K562 (cell line): ENCODE results near the gene DNALI1. TPM values are rescaled to one million over a fixed set of nuclear protein-coding genes. Genes with fewer than 3 reads are reported as not detected.

Experiments
- ATF1 ChIP-seq, 2 experiments: fragments of 450-650 bp in 1 of 2; IDR thresholded peaks; 2 replicates each; pipeline ENCODE4 v1.6.1; 2016; ENCODE audit warnings: missing compliant biosample characterization in 1 of 2, missing genetic modification characterization in 1 of 2
- ESRRB ChIP-seq: fragments of 250-450 bp; sonication (Bioruptor Pico); IDR thresholded peaks from 2 replicates; pipeline ENCODE4 v1.5.0; 2020; ENCODE audit warnings: mild to moderate bottlenecking, moderate library complexity, borderline replicate concordance
- HNRNPUL1 ChIP-seq: fragments of 200-400 bp; formaldehyde crosslinking; IDR thresholded peaks from 2 replicates; pipeline ENCODE4 v1.6.1; 2017; ENCODE audit warnings: low read length
- NR4A1 ChIP-seq, 2 experiments: fragments of 250-450 bp in 1 of 2; fragments of 450-650 bp in 1 of 2; sonication (Bioruptor Pico) in 1 of 2; IDR thresholded peaks; 2 replicates each; pipeline versions ENCODE4 v1.4.0 to v1.6.1; 2016 to 2020; ENCODE audit warnings: mild to moderate bottlenecking in 2 of 2, missing compliant biosample characterization in 1 of 2, missing genetic modification characterization in 1 of 2, moderate library complexity in 1 of 2
- RREB1 ChIP-seq: fragments of 250-450 bp; sonication (Bioruptor Pico); IDR thresholded peaks from 2 replicates; pipeline ENCODE4 v1.4.0; 2020
- SRF ChIP-seq, 2 experiments: fragments of 250-450, 450-650 bp in 1 of 2; sonication (Bioruptor Pico) in 1 of 2; sonication (generic) in 1 of 2; formaldehyde crosslinking; IDR thresholded peaks; 2 replicates each; pipeline versions ENCODE4 v1.5.0 to v1.5.1; 2020 to 2022; ENCODE audit warnings: mild to moderate bottlenecking in 1 of 2, missing genetic modification reagents in 1 of 2
- TGIF2 ChIP-seq: sonication (generic); formaldehyde crosslinking; IDR thresholded peaks from 2 replicates; pipeline ENCODE4 v1.8.1; 2022; ENCODE audit warnings: mild to moderate bottlenecking, missing genetic modification reagents, moderate library complexity
- U2AF2 ChIP-seq: fragments of 200-400 bp; formaldehyde crosslinking; optimal IDR thresholded peaks from 2 replicates; pipeline ENCODE3; 2017; ENCODE audit warnings: low read depth, mild to moderate bottlenecking, low read length
- ZNF639 ChIP-seq, 2 experiments: fragments of 200-800 bp in 1 of 2; sonication (Bioruptor generic) in 1 of 2; sonication (generic) in 1 of 2; formaldehyde crosslinking in 1 of 2; IDR thresholded peaks in 1 of 2; conservative IDR thresholded peaks in 1 of 2; 2 replicates each; pipeline versions ENCODE4 v1.5.0 to v1.6.1; 2016 to 2020; ENCODE audit warnings: missing compliant biosample characterization in 1 of 2, missing genetic modification characterization in 1 of 2, missing genetic modification reagents in 1 of 2
- polyA plus RNA-seq, 8 experiments: library from polyadenylated mRNA; depleted of rRNA in 4 of 8; stranded (reverse) in 5 of 8; unstranded in 3 of 8; fragments of >200 nt; fragmentation: Nextera tagmentation in 2 of 8; fragmentation: Illumina TruSeq in 1 of 8; extraction: Ambion mirVana in 2 of 8; extraction: Trizol in 1 of 8; gene quantifications; 2 replicates each; pipeline versions ENCODE4 v1.2.1 to v1.2.3, GENCODE V29; 2011 to 2014; ENCODE audit warnings: inconsistent platforms in 1 of 8, missing spikeins in 1 of 8
- total RNA-seq, 7 experiments: library from RNA; depleted of rRNA in 6 of 7; stranded (reverse); fragments of >200 nt in 6 of 7; fragmentation: Illumina TruSeq in 2 of 7; extraction: Trizol in 2 of 7; gene quantifications; 2 replicates each; pipeline versions ENCODE4 v1.2.1 to v1.2.3, GENCODE V29; 2011 to 2021; ENCODE audit warnings: low replicate concordance in 1 of 7
- TF ChIP-seq, protein P1 (sequence below): fragments of 250-450 bp; sonication (Bioruptor Pico); IDR thresholded peaks from 2 replicates; pipeline ENCODE4 v1.8.0; 2022; ENCODE audit warnings: moderate library complexity, mild to moderate bottlenecking, inconsistent platforms

The DNALI1 gene
- total and polyA plus RNA-seq, 9 of the 15 experiments (the other 6 are each of a cell fraction or from before 2014, with no cell fraction given) = 0.87 to 5.6 (median 1.2) TPM

- TF ChIP-seq ATF1 (CRISPR knock-in tag; IDR thresholded peaks at IDR 0.05) (no peak), ATF1 (tag; IDR thresholded peaks at IDR 0.05) (peak; percentile 95), U2AF2 (no peak), RREB1 (CRISPR knock-in tag) (peak; percentile 53; the same call in 1 of the 2 replicates), SRF (CRISPR knock-in tag; IDR thresholded peaks at IDR 0.05) (peak; percentile 28 to 64; a peak in 1 of 4 replicates), ZNF639 (CRISPR knock-in tag; conservative IDR thresholded peaks at IDR 0.05 in 1 of 2, IDR thresholded peaks at IDR 0.05 in 1 of 2) (peak in 1 of 2 experiments; percentile 80; a peak in 2 of 4 replicates), ESRRB (no peak), TGIF2 (peak; percentile 36; the same call in 1 of the 2 replicates), HNRNPUL1 (no peak), NR4A1 (CRISPR knock-in tag; IDR thresholded peaks at IDR 0.05) (peak; percentile 77; the same call in 1 of the 2 replicates), NR4A1 (tag; IDR thresholded peaks at IDR 0.05) (no peak)
- TF ChIP-seq, protein P1, sequence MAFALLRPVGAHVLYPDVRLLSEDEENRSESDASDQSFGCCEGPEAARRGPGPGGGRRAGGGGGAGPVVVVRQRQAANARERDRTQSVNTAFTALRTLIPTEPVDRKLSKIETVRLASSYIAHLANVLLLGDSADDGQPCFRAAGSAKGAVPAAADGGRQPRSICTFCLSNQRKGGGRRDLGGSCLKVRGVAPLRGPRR (CRISPR knock-in tag) = no peak; the same call in 1 of the 2 replicates
Measured at GRCh38 chr1:37553927-37554808, 2.6 kb upstream of the DNALI1 start, which contains the start of gene SNIP1 (continued).
